Endothelial cell of umbilical vein (primary cell): ENCODE measurements around the gene PIP5K1C. TPM values are rescaled to one million over a fixed set of nuclear protein-coding genes. Genes with fewer than 3 reads are reported as not detected.
A peak's percentile ranks its signal among the peaks of the same experiment; 100 is the strongest.

ENCODE experiments used
- BruUV-seq: library from RNA; stranded (reverse); fragments of 400-500 nt; replicated peaks from 2 replicates; lab custom pipeline; 2021; lab: Mats Ljungman, UMichigan
- CTCF ChIA-PET: fragments of 300-600, 350-600 bp; sonication (Branson Sonifier 250); formaldehyde crosslinking; loops from one replicate; lab custom pipeline; 2021; ENCODE audit warnings: antibody characterized with exemption, inconsistent platforms; lab: Charles Lee
- POLR2A ChIA-PET: fragments of 300-600, 350-600 bp; sonication (Branson Sonifier 250); formaldehyde crosslinking; loops from one replicate; lab custom pipeline; 2021; ENCODE audit warnings: antibody characterized with exemption, inconsistent platforms; lab: Charles Lee
- DNase-seq: peaks from one replicate; pipeline ENCODE4 v3.0.0-alpha.2; 2011; ENCODE audit warnings: low read depth, low spot score
- FAIRE-seq: peaks from 2 replicates; lab custom pipeline; 2011; peaks lifted over from hg19 to GRCh38; lab: Jason Lieb, UNC
- H2AFZ ChIP-seq: 2 replicates; pipeline ENCODE4 v1.6.0; 2012; ENCODE audit warnings: low read depth, low read length, control low read depth, inconsistent platforms
- H3K27ac ChIP-seq: 2 replicates; pipeline ENCODE4 v1.5.1; 2011; ENCODE audit warnings: low read depth, mild to moderate bottlenecking, control low read depth, low read length, moderate library complexity; ENCODE audit not compliant: insufficient read depth
- H3K27me3 ChIP-seq, 2 experiments: 2 replicates each; pipeline versions ENCODE4 v1.6.0 to v1.6.1; 2011; ENCODE audit warnings: low read length in 2 of 2, mixed read lengths in 1 of 2; ENCODE audit not compliant: control insufficient read depth in 2 of 2, insufficient read depth in 2 of 2
- H3K36me3 ChIP-seq, 2 experiments: 2 replicates in 1 of 2; 3 replicates in 1 of 2; pipeline ENCODE4 v1.5.1; 2011; ENCODE audit warnings: low read length in 2 of 2, mild to moderate bottlenecking in 1 of 2, moderate library complexity in 1 of 2; ENCODE audit not compliant: control insufficient read depth in 2 of 2, insufficient read depth in 2 of 2; ENCODE audit errors: extremely low read depth in 1 of 2
- H3K4me1 ChIP-seq: 3 replicates; pipeline ENCODE4 v1.5.1; 2011; ENCODE audit warnings: mild to moderate bottlenecking, low read length; ENCODE audit not compliant: control insufficient read depth, insufficient read depth; ENCODE audit errors: extremely low read depth
- H3K4me2 ChIP-seq: 2 replicates; pipeline ENCODE4 v1.6.1; 2011; ENCODE audit warnings: low read length, control low read depth, mixed read lengths; ENCODE audit not compliant: insufficient read depth
- H3K4me3 ChIP-seq, 3 experiments: fragments of 200-600 bp in 1 of 3; sonication (generic), shearing (Covaris generic) in 1 of 3; replicated peaks in 1 of 3; 2 replicates each; pipeline ENCODE4 v1.5.1; 2011 to 2016; ENCODE audit warnings: control low read depth in 3 of 3, low read length in 3 of 3, mild to moderate bottlenecking in 2 of 3, inconsistent platforms in 1 of 3, low read depth in 1 of 3, moderate library complexity in 1 of 3; ENCODE audit not compliant: insufficient read depth in 1 of 3
- H3K79me2 ChIP-seq: 2 replicates; pipeline ENCODE4 v1.6.0; 2012; ENCODE audit warnings: low read length, inconsistent platforms; ENCODE audit not compliant: control insufficient read depth, insufficient read depth
- H3K9ac ChIP-seq: replicated peaks from 2 replicates; pipeline ENCODE3; 2011; ENCODE audit warnings: low read length, control low read depth; ENCODE audit not compliant: insufficient read depth; ENCODE audit errors: extremely low read depth
- H3K9me1 ChIP-seq: replicated peaks from 3 replicates; pipeline ENCODE4 v1.6.0; 2011; ENCODE audit warnings: mild to moderate bottlenecking, low read length; ENCODE audit not compliant: control insufficient read depth, insufficient read depth; ENCODE audit errors: extremely low read depth
- H3K9me3 ChIP-seq: replicated peaks from 2 replicates; pipeline ENCODE4 v1.5.1; 2012; ENCODE audit warnings: low read length, inconsistent platforms; ENCODE audit not compliant: control insufficient read depth, insufficient read depth
- H4K20me1 ChIP-seq: replicated peaks from 2 replicates; pipeline ENCODE3; 2011; ENCODE audit warnings: mild to moderate bottlenecking, low read length; ENCODE audit not compliant: control insufficient read depth, insufficient read depth; ENCODE audit errors: extremely low read depth
- CTCF ChIP-seq, 2 donors: IDR thresholded peaks; 1 replicate in 1 of 2; 2 replicates in 1 of 2; pipeline ENCODE4 v1.5.1; 2011; ENCODE audit warnings: low read length in 2 of 2, mild to moderate bottlenecking in 2 of 2, moderate library complexity in 2 of 2, control low read depth in 1 of 2, inconsistent platforms in 1 of 2, low read depth in 1 of 2; ENCODE audit not compliant: insufficient read depth in 1 of 2; ENCODE audit errors: extremely low read depth in 1 of 2
- FOS ChIP-seq: IDR thresholded peaks from 2 replicates; pipeline ENCODE4 v1.6.1; 2011; ENCODE audit warnings: mild to moderate bottlenecking, low read length, moderate library complexity, borderline replicate concordance; ENCODE audit not compliant: insufficient read depth
- MAX ChIP-seq: IDR thresholded peaks from 2 replicates; pipeline ENCODE4 v1.6.1; 2011; ENCODE audit not compliant: insufficient read depth, insufficient read length
- dilution Hi-C: fragments of 300-500 bp; cut with MboI; formaldehyde crosslinking; loops from one replicate; pipeline ENCODE4 v1.15.0; 2019; ENCODE audit warnings: low sequenced_read_pairs; ENCODE audit not compliant: extremely low pct_ligation_motif_present
- intact Hi-C: fragments of 100-400 bp; cut with micrococcal nuclease; formaldehyde crosslinking; loops from one replicate; pipeline ENCODE4 v1.10.0; 2022
- polyA plus RNA-seq, 4 experiments: library from polyadenylated mRNA; depleted of rRNA in 3 of 4; stranded (reverse) in 3 of 4; unstranded in 1 of 4; fragments of >200 nt; gene quantifications; 2 replicates each; pipeline versions ENCODE4 v1.2.1 to v1.2.3, GENCODE V29; 2011 to 2012; ENCODE audit warnings: missing spikeins in 1 of 4
- total RNA-seq: library from RNA; stranded (reverse); gene quantifications from 2 replicates; pipeline ENCODE4 v1.2.3, GENCODE V29; 2021

The PIP5K1C gene
- total and polyA plus RNA-seq, 2 donors (not counting 3 experiments of a cell fraction or from before 2014, with no cell fraction given) = 31.6 to 79.5 TPM

GRCh38 chr19:3684817-3685410 lies 15.4 kb downstream of the PIP5K1C start:
- ChIA-PET POLR2A (no interaction called here), CTCF (interaction anchor here (1.5 to 1.7 kb wide), 3 partner anchors 13 kb away, joined by 4 to 10 read pairs (median 4); no protein-coding TSS in a partner anchor)
- no peak overlapping the region for H3K4me3 ChIP-seq
- BruUV-seq = no TSS peak
- H3K4me2 ChIP-seq = no peak overlapping the region
- no peaks in the 10 kb centered on the region for H3K9me3 ChIP-seq
- peaks cover 15% of the 10 kb centered on the region for H3K4me1 ChIP-seq
- H3K27ac ChIP-seq = peak overlapping the region; percentile 90
- intact Hi-C loops (no loop called here), dilution Hi-C loops (no loop called here)
- H3K27me3 ChIP-seq = no peaks in the 10 kb centered on the region
- FAIRE-seq (no peak), DNase-seq (no peak)
- H3K79me2 ChIP-seq = peaks cover 15% of the 10 kb centered on the region
- H3K9me1 ChIP-seq = no peaks in the 10 kb centered on the region
- TF ChIP-seq MAX (no peak), CTCF (IDR thresholded peaks at IDR 0.05; ENCODE audit: extremely low read depth in 1 of 2, insufficient read depth in 1 of 2, low read depth in 1 of 2, low read length in 2 of 2) (peak in 1 of 2 donors; percentile 4), FOS (no peak)
- no peak overlapping the region for H3K9ac ChIP-seq
- no peaks in the 10 kb centered on the region for H4K20me1 ChIP-seq
- H2AFZ ChIP-seq = no peak overlapping the region
- H3K36me3 ChIP-seq = peaks cover 0 to 2% of the 10 kb centered on the region in 2 experiments
